ENCODE results near the gene EVA1B.

The EVA1B gene

GRCh38 chr1:36345353-36345752 is 21.9 kb upstream of the EVA1B start:
- DNase-seq = no peak

DNA sequence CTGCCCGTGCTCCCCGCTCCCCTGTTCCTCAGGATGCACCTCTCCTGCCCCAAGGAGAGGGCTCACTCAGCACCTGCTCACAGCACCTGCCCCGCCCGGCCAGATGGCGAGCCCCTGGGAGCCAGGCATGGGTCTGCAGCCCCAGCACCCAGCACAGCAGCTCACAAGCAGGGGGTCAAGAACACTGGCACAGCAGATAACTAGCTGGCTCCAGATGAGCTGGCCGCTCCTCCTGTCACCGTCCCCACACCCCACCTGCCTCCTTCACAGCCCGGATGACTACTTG is 20.9 kb upstream of the EVA1B start:
- DNase-seq = no peak

DNA sequence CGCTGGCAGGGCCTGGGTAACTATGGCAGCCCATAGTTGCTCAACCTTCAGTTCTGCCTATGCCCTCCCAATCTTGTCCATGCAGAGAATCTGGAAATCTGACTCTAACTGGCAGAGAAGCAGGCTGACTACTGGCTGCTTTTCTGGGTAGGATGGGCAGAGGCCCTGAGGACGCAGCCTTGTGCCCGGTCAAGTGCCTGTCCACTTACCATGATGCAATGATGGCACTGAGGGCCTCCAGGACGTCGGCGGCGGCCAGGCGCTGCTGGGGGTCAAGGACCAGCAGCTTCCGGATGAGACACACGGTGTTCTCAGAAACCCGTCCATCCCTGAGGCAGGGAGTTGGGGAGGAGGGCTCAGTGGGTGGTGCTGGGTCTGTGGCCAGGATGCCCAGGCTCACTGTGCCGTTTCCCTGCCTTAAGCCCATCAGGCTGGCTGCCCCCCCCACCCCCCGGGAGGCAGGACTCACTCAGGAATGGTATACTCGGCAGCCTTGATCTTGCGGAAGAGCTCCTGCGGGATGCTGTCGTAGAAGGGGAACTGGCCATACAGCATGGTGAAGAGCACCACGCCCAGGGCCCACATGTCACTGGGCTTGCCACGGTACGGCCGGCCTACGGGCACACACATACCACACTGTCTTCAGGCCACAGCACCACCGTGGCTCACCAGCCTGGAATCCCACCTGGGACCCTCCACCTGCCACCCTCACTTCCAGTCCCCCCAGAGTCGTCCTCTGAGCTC is 20.4 kb upstream of the EVA1B start:
- DNase-seq = no peak

GRCh38 chr1:36342426-36343185 is 19.2 kb upstream of the EVA1B start:
- DNase-seq = no peak

DNA sequence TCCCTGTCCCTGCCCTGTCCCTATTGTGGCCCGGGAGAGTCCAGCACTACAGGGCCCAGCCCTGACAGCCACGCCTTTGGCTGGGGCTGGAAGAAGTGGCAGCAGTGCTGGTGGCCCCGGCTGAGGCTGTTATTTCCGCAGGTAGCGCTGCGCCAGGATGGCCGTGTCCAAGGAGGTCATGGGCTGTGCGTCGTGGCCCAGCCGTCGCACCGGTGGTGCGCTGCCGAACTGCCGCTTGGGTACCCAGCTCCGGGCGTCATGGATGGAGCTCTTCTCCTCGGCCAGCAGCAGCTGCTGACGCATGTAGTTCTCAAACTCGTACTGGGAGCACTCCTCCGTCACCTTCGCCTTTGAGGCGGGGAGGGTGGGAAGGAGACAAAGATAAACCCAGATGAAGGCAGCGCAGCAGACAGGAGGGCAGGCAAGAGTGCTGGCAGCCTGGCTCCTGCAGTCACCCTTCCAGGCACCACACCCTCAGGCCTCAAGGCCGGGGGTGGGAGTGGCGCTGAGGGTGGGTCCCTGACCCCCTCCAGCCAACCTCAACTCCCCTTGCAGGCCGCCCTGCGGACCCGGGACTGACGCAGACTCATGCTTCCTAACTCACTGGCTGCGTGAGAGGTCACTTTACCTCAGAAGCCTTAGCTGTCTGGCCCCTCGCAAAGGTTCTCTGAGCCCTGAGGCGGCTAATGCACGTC is 18.3 kb upstream of the EVA1B start:
- DNase-seq = no peak

DNA sequence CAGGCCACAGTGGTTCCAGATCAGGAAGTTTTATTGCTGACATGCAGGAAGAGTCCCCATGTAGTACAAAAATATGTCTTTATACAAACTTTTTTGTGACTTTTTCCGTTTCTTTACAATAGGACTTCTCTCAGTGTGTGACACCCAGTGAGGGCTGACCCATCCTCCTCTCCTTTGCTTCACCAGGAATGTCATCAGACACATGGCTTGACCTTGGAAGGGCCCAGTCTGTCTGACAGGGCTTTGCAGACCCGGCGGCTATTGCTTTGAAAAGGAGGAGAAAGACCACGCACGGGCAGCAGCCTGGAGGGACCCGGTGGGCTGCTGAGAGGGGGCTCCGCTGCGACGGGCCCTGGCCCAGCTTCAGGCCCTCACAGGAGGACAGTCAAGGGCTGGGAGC is 16.2 kb upstream of the EVA1B start:
- no peak for DNase-seq

GRCh38 chr1:36339215-36339614 is 15.8 kb upstream of the EVA1B start:
- DNase-seq = no peak

DNA sequence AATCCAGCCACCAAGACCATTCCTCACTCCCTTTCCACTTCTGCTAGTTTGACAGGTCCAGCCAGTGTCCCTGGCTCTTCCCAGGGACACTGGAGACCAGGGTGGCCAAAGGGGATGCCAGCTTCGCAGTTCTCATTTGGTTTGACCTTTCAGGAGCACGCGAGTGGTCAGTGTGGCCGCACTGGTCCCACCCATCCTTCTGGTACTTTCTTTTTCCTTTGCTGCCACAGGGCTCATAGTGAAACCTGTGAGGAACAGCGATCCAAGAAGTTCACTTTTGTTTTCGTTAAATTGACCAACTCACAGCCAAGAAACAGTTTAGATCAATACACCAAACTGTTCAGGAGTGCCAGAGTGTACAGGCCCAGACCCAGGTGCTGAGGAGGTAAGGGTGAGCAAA is 14.4 kb upstream of the EVA1B start:
- no peak for DNase-seq

DNA sequence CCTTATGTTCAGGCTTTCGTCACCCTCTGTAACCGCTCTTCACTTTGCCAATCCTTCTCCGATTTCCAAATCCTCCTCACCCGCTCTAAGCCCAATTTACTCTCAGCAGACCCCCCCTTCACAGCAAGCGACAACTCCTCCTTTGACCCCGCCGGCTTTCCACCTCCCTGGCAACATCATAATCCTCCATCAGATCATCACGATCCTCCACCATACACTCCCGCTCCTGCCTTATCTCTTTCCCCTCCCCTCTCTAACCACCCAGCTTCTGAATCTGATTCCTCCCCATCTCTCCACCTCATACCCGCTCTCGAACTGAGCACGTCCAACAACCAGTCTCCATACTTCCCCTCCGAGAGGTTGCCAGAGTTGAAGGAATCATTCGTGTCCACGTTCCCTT is 7.5 kb upstream of the EVA1B start:
- DNase-seq = no peak

GRCh38 chr1:36329817-36330216 is 6.4 kb upstream of the EVA1B start:
- DNase-seq = no peak

DNA sequence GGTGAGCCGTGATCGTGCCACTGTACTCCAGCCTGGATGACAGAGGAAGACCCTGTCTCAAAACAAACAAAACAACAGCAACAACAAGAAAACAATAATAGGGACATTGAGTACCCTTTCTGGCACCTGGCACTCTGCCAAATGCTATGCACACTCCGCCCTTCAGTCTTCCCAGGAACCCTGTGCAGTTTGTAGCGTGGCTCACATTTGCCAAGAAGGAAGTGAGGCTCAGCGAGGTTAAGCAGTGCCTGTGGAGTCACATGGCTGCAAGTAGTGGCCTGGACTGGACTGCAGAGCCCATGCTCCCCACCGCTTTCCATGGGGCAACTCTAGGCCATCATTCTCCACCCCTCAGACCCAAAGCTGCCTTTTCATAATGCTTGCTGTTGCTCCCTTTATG is 5.3 kb upstream of the EVA1B start:
- no peak for DNase-seq

GRCh38 chr1:36328088-36328480 is 4.6 kb upstream of the EVA1B start:
- no peak for DNase-seq

GRCh38 chr1:36327421-36328087 is 4.1 kb upstream of the EVA1B start:
- DNase-seq = no peak

DNA sequence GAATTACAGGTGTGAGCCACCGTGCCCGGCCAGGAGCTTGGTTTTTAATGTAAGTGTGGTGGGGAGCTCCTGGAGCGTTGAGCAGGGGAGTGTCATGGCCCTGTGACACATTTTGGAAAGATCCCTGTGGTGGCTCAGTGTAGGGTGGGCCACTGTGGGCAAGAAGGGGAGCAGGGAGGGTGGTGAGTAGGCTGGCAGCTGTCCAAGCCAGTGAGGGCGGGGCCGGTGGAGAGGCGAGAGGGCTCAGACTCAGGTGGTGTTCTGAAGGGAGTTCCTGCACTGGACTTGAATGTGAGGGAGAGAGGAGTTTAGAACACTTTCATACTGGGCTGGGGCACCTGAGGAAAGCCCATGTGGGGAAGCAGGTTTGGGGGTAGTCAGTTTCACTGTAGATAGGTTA is 3.1 kb upstream of the EVA1B start:
- DNase-seq = no peak

DNA sequence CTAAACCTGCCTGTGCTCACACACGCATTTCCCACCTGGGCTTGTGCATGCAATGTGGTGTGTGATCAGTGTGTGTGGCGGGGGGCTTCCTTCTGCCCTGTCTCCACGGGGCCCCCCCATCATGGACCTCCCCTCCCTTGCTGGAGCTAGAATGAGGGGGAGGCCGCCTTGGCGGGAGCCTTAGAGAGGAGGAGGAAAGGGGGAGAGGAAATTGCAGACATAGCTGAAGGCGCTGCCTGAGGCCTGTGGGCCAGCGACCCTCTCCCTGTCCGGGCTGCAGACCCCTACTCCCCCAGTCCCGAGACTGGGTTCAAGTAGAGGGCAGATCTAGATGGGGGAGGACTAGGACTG is 883 bp upstream of the EVA1B start:
- DNase-seq = no peak

- no peak for DNase-seq
Observed at GRCh38 chr1:36322786-36323635, 434 bp downstream of the EVA1B start.

DNA sequence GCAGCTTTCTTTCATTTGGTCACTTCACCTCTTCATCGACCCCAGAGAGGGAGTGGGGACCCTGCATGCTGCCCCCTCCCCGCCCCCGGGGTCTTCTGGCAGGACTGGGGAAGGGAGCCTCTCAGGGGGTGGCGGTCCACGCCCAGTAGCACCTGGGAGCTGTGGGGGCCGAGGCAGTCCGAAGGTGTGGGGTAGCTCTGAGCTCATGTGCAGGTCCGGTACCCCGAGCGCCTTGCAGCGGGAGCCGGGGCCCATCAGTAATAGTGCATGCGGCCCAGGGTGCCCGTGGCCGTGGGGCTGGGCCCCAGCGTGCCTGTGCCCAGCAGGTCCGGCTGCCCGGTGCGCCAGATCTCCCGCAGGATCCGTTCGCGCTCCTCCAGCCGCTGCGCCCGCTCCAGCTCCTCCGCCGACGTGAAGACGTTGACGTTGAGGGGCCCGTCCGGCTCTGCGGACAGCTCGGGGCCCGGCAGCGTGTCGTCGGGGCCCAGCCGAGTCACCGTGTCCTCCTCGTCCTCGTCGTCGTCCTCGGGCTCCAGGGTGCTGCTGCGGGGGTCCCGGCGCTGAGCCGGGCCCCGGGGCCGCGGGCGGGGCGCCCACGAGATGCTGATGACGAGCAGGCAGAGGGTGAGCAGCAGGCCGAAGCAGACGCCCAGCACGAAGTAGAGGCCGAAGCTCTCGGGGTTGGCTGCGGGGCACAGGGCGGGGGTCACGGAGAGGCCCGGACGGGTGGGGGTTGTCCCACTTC is 1.2 kb downstream of the EVA1B start:
- DNase-seq = no peak

DNA sequence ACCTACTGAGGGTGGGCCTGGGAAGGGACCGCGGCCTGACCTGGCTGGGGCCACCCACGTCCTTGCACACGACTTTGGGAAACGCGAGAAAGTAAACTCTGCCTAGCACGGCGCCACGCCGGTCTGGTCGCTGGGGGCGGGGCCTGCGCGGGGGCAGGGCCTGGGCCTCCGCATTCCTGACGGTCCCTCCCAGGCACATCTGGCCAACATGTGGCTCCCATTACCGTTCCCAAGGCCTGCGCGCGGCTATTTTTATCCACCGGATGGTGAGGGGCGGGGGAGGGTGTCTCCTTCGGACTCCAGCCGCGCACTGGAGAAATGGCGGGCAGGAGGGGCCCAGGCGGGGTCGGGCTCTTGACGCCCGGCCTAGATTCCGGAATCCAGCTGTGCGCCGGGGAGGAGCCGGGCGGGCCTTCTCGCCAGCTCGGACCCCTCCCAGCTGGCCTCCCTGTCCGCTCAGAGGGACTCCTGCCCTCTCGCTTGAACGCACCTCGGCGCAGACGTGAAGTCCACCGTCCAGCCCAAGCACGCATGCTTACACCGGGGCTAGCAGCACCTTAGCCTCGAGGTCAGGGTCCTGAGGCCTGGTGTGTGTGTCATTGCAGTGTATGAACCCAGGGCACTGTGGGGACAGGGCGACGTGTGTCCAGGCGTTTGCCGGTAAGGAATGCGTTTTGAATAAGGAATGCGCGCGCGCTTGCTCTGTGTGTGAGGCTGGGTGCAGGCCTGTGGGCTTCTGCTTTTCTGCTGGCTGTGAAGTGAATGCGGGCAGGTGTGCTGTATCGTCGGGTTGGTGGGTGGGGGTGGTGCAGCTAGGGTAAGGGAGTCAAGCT is 2.1 kb downstream of the EVA1B start:
- no peak for DNase-seq

DNA sequence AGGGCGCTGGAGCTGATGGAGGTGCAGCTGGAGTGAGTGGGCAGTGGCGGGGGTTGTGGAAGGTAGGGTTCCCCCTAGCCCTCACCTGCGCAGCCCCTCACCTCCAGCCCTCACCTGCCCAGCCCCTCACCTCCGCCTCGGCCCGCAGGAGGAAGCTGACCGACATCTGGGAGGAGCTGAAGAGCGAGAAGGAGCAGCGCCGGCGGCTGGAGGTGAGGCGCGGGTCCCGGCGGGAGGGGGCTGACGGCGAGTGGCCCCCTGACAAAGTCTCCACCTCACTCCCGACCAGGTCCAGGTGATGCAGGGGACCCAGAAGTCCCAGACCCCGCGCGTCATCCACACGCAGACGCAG is 2.7 kb downstream of the EVA1B start:
- no peak for DNase-seq

DNA sequence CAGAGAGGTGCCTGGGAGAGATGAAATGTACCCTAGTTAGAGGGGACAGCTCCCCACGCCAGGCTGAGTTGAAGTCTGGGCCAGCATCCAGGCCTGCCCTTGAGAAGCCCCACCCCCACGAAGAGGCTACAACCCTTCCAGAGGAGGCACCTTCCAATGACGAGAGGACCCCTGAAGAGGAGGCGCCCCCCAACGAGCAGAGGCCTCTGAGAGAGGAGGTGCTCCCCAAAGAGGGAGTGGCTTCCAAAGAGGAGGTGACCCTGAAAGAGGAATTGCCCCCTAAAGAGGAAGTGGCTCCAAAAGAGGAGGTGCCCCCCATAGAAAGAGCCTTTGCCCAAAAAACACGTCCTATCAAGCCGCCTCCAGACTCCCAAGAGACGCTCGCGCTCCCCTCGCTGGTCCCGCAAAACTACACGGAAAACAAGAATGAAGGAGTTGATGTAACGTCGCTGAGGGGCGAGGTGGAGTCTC is 3.1 kb downstream of the EVA1B start:
- no peak for DNase-seq

- no peak for DNase-seq
Observed at GRCh38 chr1:36309397-36309796, 14.0 kb downstream of the EVA1B start.
